Loucy (cell line): Measurements from ENCODE around the gene PELI2.

Experiments used
- H2AFZ ChIP-seq: fragments of 200-600 bp; sonication (generic); 2 replicates; pipeline ENCODE4 v1.6.0; 2016; ENCODE audit warnings: antibody characterized with exemption, mild to moderate bottlenecking, low read length, moderate library complexity
- H3F3A ChIP-seq: fragments of 200-600 bp; 2 replicates; pipeline ENCODE4 v1.6.0; 2016; ENCODE audit warnings: antibody characterized with exemption, low read depth, mild to moderate bottlenecking
- H3K27me3 ChIP-seq: fragments of 200-600 bp; sonication (generic); 2 replicates; pipeline ENCODE4 v1.6.1; 2014; ENCODE audit warnings: low read length, mild to moderate bottlenecking; ENCODE audit not compliant: insufficient read depth, poor library complexity, severe bottlenecking
- H3K36me3 ChIP-seq: fragments of 200-600 bp; sonication (generic); 2 replicates; pipeline ENCODE4 v1.6.1; 2016; ENCODE audit warnings: low read length; ENCODE audit not compliant: insufficient read depth
- H3K4me1 ChIP-seq: fragments of 200-600 bp; sonication (generic); 2 replicates; pipeline ENCODE4 v1.5.1; 2014; ENCODE audit warnings: low read length, mild to moderate bottlenecking; ENCODE audit not compliant: insufficient read depth, poor library complexity, severe bottlenecking
- H3K4me2 ChIP-seq: fragments of 200-600 bp; sonication (generic); 2 replicates; pipeline ENCODE4 v1.6.0; 2014; ENCODE audit warnings: antibody characterized with exemption, low read length, low read depth, mild to moderate bottlenecking; ENCODE audit not compliant: poor library complexity, severe bottlenecking
- H3K4me3 ChIP-seq: fragments of 200-600 bp; sonication (generic); 2 replicates; pipeline ENCODE4 v1.5.1; 2014; ENCODE audit warnings: low read length, mild to moderate bottlenecking, mixed read lengths; ENCODE audit not compliant: poor library complexity, severe bottlenecking
- H3K79me2 ChIP-seq: fragments of 200-600 bp; sonication (generic); 2 replicates; pipeline ENCODE4 v1.6.1; 2014; ENCODE audit warnings: low read length; ENCODE audit not compliant: insufficient read depth
- H3K9ac ChIP-seq: fragments of 200-600 bp; sonication (generic); 2 replicates; pipeline ENCODE4 v1.6.0; 2014; ENCODE audit warnings: mild to moderate bottlenecking, low read depth, low read length, moderate library complexity; ENCODE audit not compliant: poor library complexity, severe bottlenecking
- H3K9me2 ChIP-seq: fragments of 200-600 bp; sonication (generic); replicated peaks from 2 replicates; pipeline ENCODE4 v1.6.1; 2016; ENCODE audit warnings: low read depth, low read length, mixed read lengths
- H3K9me3 ChIP-seq: fragments of 200-600 bp; sonication (generic); 2 replicates; pipeline ENCODE4 v1.6.1; 2014; ENCODE audit warnings: mild to moderate bottlenecking, antibody characterized with exemption, low read length, low read depth; ENCODE audit not compliant: insufficient read depth
- H4K20me1 ChIP-seq: fragments of 200-600 bp; sonication (generic); 2 replicates; pipeline ENCODE4 v1.6.0; 2014; ENCODE audit warnings: antibody characterized with exemption, low read length, mild to moderate bottlenecking; ENCODE audit not compliant: insufficient read depth, poor library complexity, severe bottlenecking
- CTCF ChIP-seq: fragments of 200-600 bp; sonication (generic); conservative IDR thresholded peaks from 2 replicates; pipeline ENCODE4 v1.5.1; 2014; ENCODE audit warnings: mild to moderate bottlenecking, antibody characterized with exemption, low read length
- EZH2phosphoT487 ChIP-seq: fragments of 200-600 bp; IDR thresholded peaks from 2 replicates; pipeline ENCODE4 v1.6.1; 2018; ENCODE audit warnings: antibody characterized with exemption, mild to moderate bottlenecking, moderate library complexity, borderline replicate concordance

PELI2 gene

GRCh38 chr14:56294128-56294527 is 175.9 kb downstream of the PELI2 start:
- no peaks in the 10 kb centered on the region for H4K20me1 ChIP-seq
- no peak overlapping the region for H3K4me3 ChIP-seq
- no peak overlapping the region for H3K4me2 ChIP-seq
- H3K9me2 ChIP-seq, result no peaks in the 10 kb centered on the region
- H3K79me2 ChIP-seq, result peaks cover 50% of the 10 kb centered on the region; the same call in 1 of the 2 replicates
- no peaks in the 10 kb centered on the region for H3K27me3 ChIP-seq
- no peak for TF ChIP-seq EZH2phosphoT487
- peak; percentile 59 for TF ChIP-seq CTCF
- H3K9me3 ChIP-seq, result no peaks in the 10 kb centered on the region
- H3K4me1 ChIP-seq, result peaks cover 3% of the 10 kb centered on the region
- no peak overlapping the region for H3K9ac ChIP-seq
- no peak overlapping the region for H2AFZ ChIP-seq
- H3F3A ChIP-seq, result no peaks in the 10 kb centered on the region
- H3K36me3 ChIP-seq, result peaks cover 98% of the 10 kb centered on the region

GRCh38 chr14:56295743-56296142 is 177.5 kb downstream of the PELI2 start:
- H2AFZ ChIP-seq, result no peak overlapping the region
- H3K4me1 ChIP-seq, result peaks cover 5% of the 10 kb centered on the region
- H3K27me3 ChIP-seq, result no peaks in the 10 kb centered on the region
- peaks cover 57% of the 10 kb centered on the region; the same call in 1 of the 2 replicates for H3K79me2 ChIP-seq
- no peaks in the 10 kb centered on the region for H3K9me2 ChIP-seq
- H3K9ac ChIP-seq, result no peak overlapping the region
- no peaks in the 10 kb centered on the region for H3F3A ChIP-seq
- H3K9me3 ChIP-seq, result no peaks in the 10 kb centered on the region
- no peak overlapping the region for H3K4me2 ChIP-seq
- TF ChIP-seq CTCF, result no peak
- no peak for TF ChIP-seq EZH2phosphoT487
- no peaks in the 10 kb centered on the region for H4K20me1 ChIP-seq
- H3K36me3 ChIP-seq, result peaks cover 98% of the 10 kb centered on the region
- no peak overlapping the region for H3K4me3 ChIP-seq

DNA sequence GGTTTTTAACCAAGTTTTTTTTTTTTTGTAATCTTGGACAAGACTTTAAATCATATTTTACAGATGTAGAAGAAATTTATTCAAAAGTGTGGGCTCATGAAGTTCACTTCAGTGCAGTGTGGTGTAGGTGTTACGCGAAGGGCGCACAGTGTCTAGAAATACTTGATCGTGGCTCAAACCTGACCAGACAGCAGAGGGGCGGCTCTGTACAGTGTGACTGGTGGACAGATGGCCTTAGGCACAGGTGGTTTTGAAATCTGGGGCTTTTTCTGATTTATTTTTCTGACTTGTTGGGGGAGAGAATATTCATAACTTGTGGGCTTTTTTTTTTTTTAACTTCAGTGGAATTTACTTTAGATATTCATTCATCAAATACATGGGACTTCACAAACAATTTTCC is 179.2 kb downstream of the PELI2 start:
- Histone ChIP-seq H3K9me2 (no peaks in the 10 kb centered on the region), H3K4me2 (no peak overlapping the region), H3K9me3 (no peaks in the 10 kb centered on the region), H3K4me1 (peaks cover 5% of the 10 kb centered on the region), H3K27me3 (no peaks in the 10 kb centered on the region), H3K9ac (no peak overlapping the region), H2AFZ (no peak overlapping the region), H3K4me3 (no peak overlapping the region), H3K79me2 (peaks cover 51% of the 10 kb centered on the region; the same call in 1 of the 2 replicates), H4K20me1 (no peaks in the 10 kb centered on the region), H3K36me3 (peaks cover 97% of the 10 kb centered on the region), H3F3A (no peaks in the 10 kb centered on the region)
- TF ChIP-seq CTCF, result no peak
- TF ChIP-seq EZH2phosphoT487, result no peak
